SJCRH30 (cell line): ENCODE results near the gene MED12. TPM values are rescaled to one million over a fixed set of nuclear protein-coding genes. Genes with fewer than 3 reads are reported as not detected.

Experiments
- DNase-seq, 2 experiments: peaks; one replicate each; pipeline ENCODE4 v3.0.0-alpha.2; 2015 to 2020
- H3K27ac ChIP-seq: fragments of 250-450 bp; sonication (Bioruptor Pico); 2 replicates; pipeline ENCODE4 v1.5.1; 2020; ENCODE audit warnings: mild to moderate bottlenecking, moderate library complexity
- H3K27me3 ChIP-seq: fragments of 250-450 bp; sonication (Bioruptor Pico); 2 replicates; pipeline ENCODE4 v1.5.1; 2020; ENCODE audit warnings: mild to moderate bottlenecking, moderate library complexity
- H3K36me3 ChIP-seq: fragments of 250-450 bp; sonication (Bioruptor Pico); 2 replicates; pipeline ENCODE4 v1.5.1; 2020; ENCODE audit warnings: mild to moderate bottlenecking, moderate library complexity
- H3K4me1 ChIP-seq: fragments of 250-450 bp; sonication (Bioruptor Pico); 2 replicates; pipeline ENCODE4 v1.5.1; 2020; ENCODE audit warnings: mild to moderate bottlenecking, moderate library complexity
- H3K4me3 ChIP-seq: fragments of 250-450 bp; sonication (Bioruptor Pico); 2 replicates; pipeline ENCODE4 v1.5.1; 2020; ENCODE audit warnings: mild to moderate bottlenecking, moderate library complexity
- H3K9me3 ChIP-seq: fragments of 250-450 bp; sonication (Bioruptor Pico); replicated peaks from 2 replicates; pipeline ENCODE4 v1.5.1; 2020; ENCODE audit warnings: mild to moderate bottlenecking, moderate library complexity
- total RNA-seq: library from RNA; depleted of rRNA; stranded (reverse); fragments of >200 nt; shearing (Covaris generic); gene quantifications from 2 replicates; pipeline ENCODE4 v1.2.3, GENCODE V29; 2014

Gene MED12
- total RNA-seq, 1 experiment from 2014 or later = 39.8 TPM

- peak; percentile 54 to 77 for DNase-seq
- Histone ChIP-seq H3K27ac (no peak overlapping the region), H3K27me3 (no peaks in the 10 kb centered on the region), H3K36me3 (peaks cover 50% of the 10 kb centered on the region), H3K4me3 (no peak overlapping the region), H3K4me1 (no peaks in the 10 kb centered on the region), H3K9me3 (no peaks in the 10 kb centered on the region)
These were observed 10.7 kb downstream of the MED12 start for GRCh38 chrX:71128915-71129765.

- Histone ChIP-seq H3K27me3 (no peaks in the 10 kb centered on the region), H3K27ac (no peak overlapping the region), H3K4me1 (no peaks in the 10 kb centered on the region), H3K36me3 (peaks cover 52% of the 10 kb centered on the region), H3K9me3 (no peaks in the 10 kb centered on the region), H3K4me3 (no peak overlapping the region)
- DNase-seq = no peak
These were observed 13.1 kb downstream of the MED12 start for GRCh38 chrX:71131510-71131909.

DNA sequence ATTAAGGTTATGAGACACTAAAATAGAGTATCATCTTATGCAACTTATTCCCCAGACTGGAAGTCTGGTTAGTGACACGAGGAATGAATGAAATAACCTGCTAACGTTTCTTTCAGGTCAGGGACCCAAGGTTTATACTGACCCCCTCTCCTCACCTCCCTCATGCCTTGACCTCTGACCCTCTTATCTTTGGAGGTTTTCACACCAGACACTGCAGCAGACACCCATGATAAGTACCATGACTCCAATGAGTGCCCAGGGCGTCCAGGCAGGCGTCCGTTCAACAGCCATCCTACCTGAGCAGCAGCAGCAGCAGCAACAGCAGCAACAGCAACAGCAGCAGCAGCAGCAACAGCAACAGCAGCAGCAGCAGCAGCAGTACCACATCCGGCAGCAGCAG, 22.0 kb downstream of the MED12 start:
- Histone ChIP-seq H3K27ac (no peak overlapping the region), H3K36me3 (peaks cover 25% of the 10 kb centered on the region), H3K27me3 (no peaks in the 10 kb centered on the region), H3K4me1 (peaks cover 6% of the 10 kb centered on the region; the same call in 1 of the 2 replicates), H3K9me3 (no peaks in the 10 kb centered on the region), H3K4me3 (no peak overlapping the region)
- no peak for DNase-seq

- H3K27ac ChIP-seq = no peak overlapping the region
- H3K9me3 ChIP-seq = no peaks in the 10 kb centered on the region
- DNase-seq = no peak
- H3K27me3 ChIP-seq = no peaks in the 10 kb centered on the region
- H3K36me3 ChIP-seq = peaks cover 2% of the 10 kb centered on the region
- H3K4me1 ChIP-seq = peaks cover 6% of the 10 kb centered on the region; the same call in 1 of the 2 replicates
- H3K4me3 ChIP-seq = no peak overlapping the region
These were observed 25.1 kb downstream of the MED12 start for GRCh38 chrX:71143508-71143907.

DNA sequence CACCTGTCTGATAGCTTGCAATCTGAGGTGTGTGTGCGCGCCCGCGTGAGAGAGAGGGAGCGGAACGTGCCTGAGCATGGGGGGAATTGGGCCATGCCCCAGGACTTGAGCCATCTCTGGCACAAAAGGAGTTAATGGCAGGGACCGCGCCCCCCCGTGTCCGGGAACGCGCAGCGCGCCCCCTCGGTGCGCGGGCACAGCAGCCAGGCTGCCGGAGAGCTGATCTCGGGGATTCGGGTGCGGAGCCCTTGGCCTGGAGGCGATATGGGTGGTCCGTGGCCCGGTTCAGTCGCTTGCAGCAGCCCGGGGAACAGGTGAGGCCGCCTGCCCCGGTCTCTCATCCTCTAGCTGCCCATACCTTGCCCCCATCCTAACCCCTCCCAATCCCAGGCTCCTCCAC, 26.3 kb downstream of the MED12 start, which contains the start of gene NLGN3:
TSS of gene NLGN3 (plus strand) at position 191 of the 400 bp plus-strand sequence. CDS start 2,909 bp downstream, outside the sequence.
- H3K36me3 ChIP-seq = peaks cover 2% of the 10 kb centered on the region
- DNase-seq = peak; percentile 54 to 55
- no peaks in the 10 kb centered on the region for H3K27me3 ChIP-seq
- no peaks in the 10 kb centered on the region for H3K9me3 ChIP-seq
- peak within 1 kb of the TSS; percentile 48 for H3K4me3 ChIP-seq
- peaks cover 10% of the 10 kb centered on the region for H3K4me1 ChIP-seq
- no peak within 1 kb of the TSS for H3K27ac ChIP-seq

- Histone ChIP-seq H3K36me3 (no peaks in the 10 kb centered on the region), H3K4me1 (peaks cover 10% of the 10 kb centered on the region), H3K27ac (no peak overlapping the region), H3K4me3 (no peak overlapping the region), H3K27me3 (no peaks in the 10 kb centered on the region), H3K9me3 (no peaks in the 10 kb centered on the region)
- no peak for DNase-seq
These were observed 29.3 kb downstream of the MED12 start for GRCh38 chrX:71147496-71148277.

GRCh38 chrX:71148278-71148663, 29.9 kb downstream of the MED12 start:
- Histone ChIP-seq H3K9me3 (no peaks in the 10 kb centered on the region), H3K27me3 (no peaks in the 10 kb centered on the region), H3K4me1 (peaks cover 10% of the 10 kb centered on the region), H3K4me3 (no peak overlapping the region), H3K36me3 (no peaks in the 10 kb centered on the region), H3K27ac (no peak overlapping the region)
- no peak for DNase-seq

DNA sequence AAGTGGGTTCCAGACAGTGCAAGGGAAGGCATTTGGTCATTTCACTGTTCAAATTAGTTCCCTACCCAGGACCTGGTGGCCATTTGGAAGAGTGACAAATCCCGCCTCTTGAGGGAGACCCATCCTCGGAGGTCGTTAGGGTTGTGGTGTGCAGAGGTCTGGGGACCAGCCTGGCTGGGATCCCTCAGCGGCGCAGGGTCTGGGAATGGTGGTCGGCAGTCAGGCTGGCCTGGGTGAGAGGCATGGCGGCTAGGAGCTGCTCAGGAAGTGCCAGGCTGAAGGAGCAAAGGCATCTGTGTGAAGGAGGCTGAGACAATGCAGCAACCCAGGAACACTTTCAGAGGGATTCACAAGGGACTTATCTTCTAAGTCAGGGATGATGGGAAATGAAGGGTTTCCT, 33.0 kb downstream of the MED12 start:
- Histone ChIP-seq H3K9me3 (no peaks in the 10 kb centered on the region), H3K27ac (no peak overlapping the region), H3K27me3 (no peaks in the 10 kb centered on the region), H3K4me3 (no peak overlapping the region), H3K4me1 (peaks cover 4% of the 10 kb centered on the region; the same call in 1 of the 2 replicates), H3K36me3 (no peaks in the 10 kb centered on the region)
- DNase-seq = no peak

- H3K27ac ChIP-seq = no peak overlapping the region
- no peaks in the 10 kb centered on the region for H3K9me3 ChIP-seq
- H3K36me3 ChIP-seq = no peaks in the 10 kb centered on the region
- H3K4me1 ChIP-seq = peaks cover 4% of the 10 kb centered on the region; the same call in 1 of the 2 replicates
- no peak overlapping the region for H3K4me3 ChIP-seq
- H3K27me3 ChIP-seq = no peaks in the 10 kb centered on the region
- no peak for DNase-seq
These were observed 35.8 kb downstream of the MED12 start for GRCh38 chrX:71154196-71154595.

DNA sequence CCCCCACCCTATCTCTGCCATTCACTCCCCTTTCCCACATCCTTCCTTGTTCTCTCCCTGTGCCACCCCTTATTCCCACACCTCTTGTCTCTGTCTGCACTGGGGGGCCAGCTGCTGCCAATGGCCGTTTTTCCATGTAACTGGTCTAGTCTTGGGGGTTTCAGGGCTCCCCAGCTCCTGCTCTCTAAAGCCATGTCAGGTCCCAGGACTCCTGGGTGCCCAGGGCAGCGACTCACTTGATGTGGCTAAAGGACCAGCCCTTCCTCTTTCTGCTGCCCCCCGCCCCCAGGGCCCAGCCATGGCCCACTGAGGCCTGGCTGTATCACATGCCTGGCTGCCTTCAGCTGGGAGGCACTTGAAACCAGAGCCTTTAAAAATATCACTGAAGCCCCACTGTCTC, 36.2 kb downstream of the MED12 start:
- Histone ChIP-seq H3K4me1 (no peaks in the 10 kb centered on the region), H3K36me3 (no peaks in the 10 kb centered on the region), H3K4me3 (no peak overlapping the region), H3K27ac (no peak overlapping the region), H3K27me3 (no peaks in the 10 kb centered on the region), H3K9me3 (no peaks in the 10 kb centered on the region)
- no peak for DNase-seq

GRCh38 chrX:71158603-71159002, 40.2 kb downstream of the MED12 start:
- no peaks in the 10 kb centered on the region for H3K4me1 ChIP-seq
- H3K27me3 ChIP-seq = no peaks in the 10 kb centered on the region
- H3K4me3 ChIP-seq = no peak overlapping the region
- no peaks in the 10 kb centered on the region for H3K9me3 ChIP-seq
- DNase-seq = no peak
- no peaks in the 10 kb centered on the region for H3K36me3 ChIP-seq
- H3K27ac ChIP-seq = no peak overlapping the region

- DNase-seq = no peak
- no peaks in the 10 kb centered on the region for H3K4me1 ChIP-seq
- H3K36me3 ChIP-seq = no peaks in the 10 kb centered on the region
- no peaks in the 10 kb centered on the region for H3K9me3 ChIP-seq
- H3K4me3 ChIP-seq = no peak overlapping the region
- no peak overlapping the region for H3K27ac ChIP-seq
- no peaks in the 10 kb centered on the region for H3K27me3 ChIP-seq
These were observed 40.9 kb downstream of the MED12 start for GRCh38 chrX:71159335-71159734.

DNA sequence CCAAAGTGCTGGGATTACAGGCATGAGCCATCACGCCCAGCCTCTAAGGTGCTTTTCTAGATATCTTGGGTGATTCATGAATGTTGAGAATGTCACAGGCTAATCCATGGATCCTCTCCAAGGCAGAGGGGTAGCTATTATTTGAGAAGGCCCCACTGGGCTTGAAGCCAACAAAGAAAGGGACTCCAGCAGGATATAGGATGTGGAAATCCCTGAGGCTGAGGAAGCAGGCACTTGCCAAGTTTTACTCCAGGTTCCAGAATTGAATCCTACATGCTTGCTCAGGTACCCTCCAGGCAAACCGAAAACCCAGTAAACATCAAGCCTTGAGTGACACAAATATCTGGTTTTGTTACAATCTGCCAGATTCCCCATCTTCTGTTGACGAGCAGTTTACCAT, 42.1 kb downstream of the MED12 start:
- no peak overlapping the region for H3K4me3 ChIP-seq
- DNase-seq = peak in 1 of 2 experiments; percentile 52
- no peaks in the 10 kb centered on the region for H3K9me3 ChIP-seq
- no peaks in the 10 kb centered on the region for H3K4me1 ChIP-seq
- H3K36me3 ChIP-seq = no peaks in the 10 kb centered on the region
- no peak overlapping the region for H3K27ac ChIP-seq
- no peaks in the 10 kb centered on the region for H3K27me3 ChIP-seq

DNA sequence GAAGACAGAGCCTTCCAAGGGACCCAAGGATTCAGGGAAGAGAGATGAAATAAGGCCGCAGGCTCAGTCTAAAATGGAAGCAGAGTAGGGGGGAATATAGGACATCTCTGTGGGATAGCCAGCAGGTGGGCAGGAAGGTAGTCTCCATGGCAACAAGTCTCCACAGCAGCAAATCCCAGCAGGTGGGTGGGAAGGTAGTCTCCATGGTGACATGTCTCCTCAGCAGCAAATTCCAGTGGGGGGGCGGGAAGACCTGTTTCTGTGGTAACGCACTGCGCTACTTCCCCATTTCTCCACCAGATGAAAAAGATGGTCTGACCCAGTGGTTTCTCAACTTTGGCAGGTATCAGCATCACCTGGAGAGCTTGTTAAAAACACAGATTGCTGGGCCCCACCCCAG, 44.6 kb downstream of the MED12 start:
- no peak overlapping the region for H3K27ac ChIP-seq

DNA sequence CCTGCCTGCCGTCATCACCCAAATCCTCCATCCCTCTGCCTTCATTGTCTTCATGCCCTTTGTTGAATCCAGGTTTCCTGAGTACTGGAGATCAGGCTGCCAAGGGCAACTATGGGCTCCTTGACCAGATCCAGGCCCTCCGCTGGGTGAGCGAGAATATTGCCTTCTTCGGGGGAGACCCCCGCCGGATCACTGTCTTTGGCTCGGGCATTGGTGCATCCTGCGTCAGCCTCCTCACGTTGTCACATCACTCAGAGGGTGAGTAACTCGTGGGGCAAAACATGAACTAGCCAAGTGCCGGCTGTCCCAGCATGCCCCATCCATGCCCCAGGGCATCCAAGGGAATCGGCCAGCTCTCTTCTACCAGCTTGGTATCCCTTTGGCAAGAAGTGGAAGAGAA, 45.7 kb downstream of the MED12 start:
- Histone ChIP-seq H3K27ac (no peak overlapping the region), H3K4me1 (no peaks in the 10 kb centered on the region), H3K27me3 (no peaks in the 10 kb centered on the region), H3K4me3 (no peak overlapping the region), H3K36me3 (no peaks in the 10 kb centered on the region), H3K9me3 (no peaks in the 10 kb centered on the region)
- DNase-seq = no peak

More for the DNA sequence above, 44.6 kb downstream of the MED12 start:
- no peaks in the 10 kb centered on the region for H3K36me3 ChIP-seq
- H3K4me1 ChIP-seq = no peaks in the 10 kb centered on the region
- DNase-seq = no peak
- H3K27me3 ChIP-seq = no peaks in the 10 kb centered on the region
- no peaks in the 10 kb centered on the region for H3K9me3 ChIP-seq
- no peak overlapping the region for H3K4me3 ChIP-seq
